OCI-LY3 (cell line): ENCODE measurements around the gene RPS6KA2.
"Not testable (repeated sequence)": the region's sequence is repeated elsewhere in the genome, so short reads cannot be mapped to it uniquely, and the experiment has no call there.

Source experiments
- H2AFZ ChIP-seq: fragments of 200-600, 300-600 bp; shearing (Covaris generic); 2 replicates; pipeline ENCODE4 v1.6.0; 2014; ENCODE audit warnings: antibody characterized with exemption, low read depth, low read length
- H3K27ac ChIP-seq: fragments of 200-600, 300-600 bp; sonication (generic); 2 replicates; pipeline ENCODE4 v1.5.1; 2014; ENCODE audit warnings: mild to moderate bottlenecking, low read length, moderate library complexity, mixed read lengths
- H3K27me3 ChIP-seq: fragments of 200-600, 300-600 bp; sonication (generic); 2 replicates; pipeline ENCODE4 v1.6.1; 2014; ENCODE audit warnings: low read depth, low read length, mixed read lengths
- H3K36me3 ChIP-seq: fragments of 200-600, 300-600 bp; sonication (generic); replicated peaks from 2 replicates; pipeline ENCODE3; 2014; ENCODE audit warnings: low read depth, low read length, mixed read lengths
- H3K4me1 ChIP-seq: fragments of 300-600, 200-600 bp; sonication (generic); 2 replicates; pipeline ENCODE4 v1.6.1; 2014; ENCODE audit warnings: low read length, mixed read lengths
- H3K4me2 ChIP-seq: fragments of 200-600, 300-600 bp; sonication (generic); 2 replicates; pipeline ENCODE4 v1.6.1; 2014; ENCODE audit warnings: low read length, mixed read lengths
- H3K4me3 ChIP-seq: fragments of 300-600, 200-600 bp; sonication (generic); 2 replicates; pipeline ENCODE4 v1.5.1; 2014; ENCODE audit warnings: antibody characterized with exemption, mild to moderate bottlenecking, low read length, moderate library complexity
- H3K79me2 ChIP-seq: fragments of 300-600, 200-600 bp; shearing (Covaris generic); 2 replicates; pipeline ENCODE4 v1.6.1; 2014; ENCODE audit warnings: mild to moderate bottlenecking, low read length, mixed read lengths
- H3K9ac ChIP-seq: fragments of 300-600, 200-600 bp; shearing (Covaris generic); 2 replicates; pipeline ENCODE4 v1.6.0; 2014; ENCODE audit warnings: mild to moderate bottlenecking, low read length, moderate library complexity
- H3K9me3 ChIP-seq: fragments of 200-600, 300-600 bp; shearing (Covaris generic); 2 replicates; pipeline ENCODE4 v1.6.1; 2014; ENCODE audit warnings: low read length, mixed read lengths; ENCODE audit not compliant: insufficient read depth
- H4K20me1 ChIP-seq: fragments of 200-600, 300-600 bp; sonication (generic); 2 replicates; pipeline ENCODE4 v1.6.1; 2016; ENCODE audit warnings: low read length, mixed read lengths; ENCODE audit not compliant: insufficient read depth
- EZH2phosphoT487 ChIP-seq: fragments of 200-600 bp; shearing (Covaris generic); IDR thresholded peaks from 2 replicates; pipeline ENCODE4 v1.6.1; 2018; ENCODE audit warnings: antibody characterized with exemption, mixed run types, low read depth
- TF ChIP-seq, protein P1 (sequence below): fragments of 200-600, 300-600 bp; sonication (generic); IDR thresholded peaks from 2 replicates; pipeline ENCODE4 v1.5.1; 2014; ENCODE audit warnings: antibody characterized with exemption, low read length, low read depth

The RPS6KA2 gene

DNA sequence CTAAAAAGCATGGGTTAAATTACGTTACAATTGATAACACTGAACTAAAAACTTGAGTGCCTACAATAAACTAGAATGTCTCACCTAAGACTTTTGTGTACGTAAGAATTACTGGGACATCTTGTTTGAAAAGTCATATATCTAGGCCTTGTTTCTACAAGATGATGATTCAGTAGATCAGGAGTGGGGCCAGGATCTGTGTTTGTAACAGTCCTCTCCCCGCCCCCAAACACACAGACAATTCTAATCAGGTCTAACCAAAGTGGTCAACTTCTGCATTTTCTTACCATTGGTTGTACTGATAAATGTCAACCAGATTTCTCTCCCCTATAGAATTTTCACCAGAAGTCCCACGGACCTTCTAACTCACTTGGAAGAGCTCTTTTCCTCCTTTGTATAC, 97.5 kb downstream of the RPS6KA2 start:
- no peaks in the 10 kb centered on the region for H3K9me3 ChIP-seq
- no peak for TF ChIP-seq EZH2phosphoT487
- TF ChIP-seq, protein P1, sequence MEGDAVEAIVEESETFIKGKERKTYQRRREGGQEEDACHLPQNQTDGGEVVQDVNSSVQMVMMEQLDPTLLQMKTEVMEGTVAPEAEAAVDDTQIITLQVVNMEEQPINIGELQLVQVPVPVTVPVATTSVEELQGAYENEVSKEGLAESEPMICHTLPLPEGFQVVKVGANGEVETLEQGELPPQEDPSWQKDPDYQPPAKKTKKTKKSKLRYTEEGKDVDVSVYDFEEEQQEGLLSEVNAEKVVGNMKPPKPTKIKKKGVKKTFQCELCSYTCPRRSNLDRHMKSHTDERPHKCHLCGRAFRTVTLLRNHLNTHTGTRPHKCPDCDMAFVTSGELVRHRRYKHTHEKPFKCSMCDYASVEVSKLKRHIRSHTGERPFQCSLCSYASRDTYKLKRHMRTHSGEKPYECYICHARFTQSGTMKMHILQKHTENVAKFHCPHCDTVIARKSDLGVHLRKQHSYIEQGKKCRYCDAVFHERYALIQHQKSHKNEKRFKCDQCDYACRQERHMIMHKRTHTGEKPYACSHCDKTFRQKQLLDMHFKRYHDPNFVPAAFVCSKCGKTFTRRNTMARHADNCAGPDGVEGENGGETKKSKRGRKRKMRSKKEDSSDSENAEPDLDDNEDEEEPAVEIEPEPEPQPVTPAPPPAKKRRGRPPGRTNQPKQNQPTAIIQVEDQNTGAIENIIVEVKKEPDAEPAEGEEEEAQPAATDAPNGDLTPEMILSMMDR, result no peak
- H3K79me2 ChIP-seq, result no peaks in the 10 kb centered on the region
- peaks cover 4% of the 10 kb centered on the region for H3K4me1 ChIP-seq
- H2AFZ ChIP-seq, result no peak overlapping the region
- no peak overlapping the region for H3K4me3 ChIP-seq
- no peak overlapping the region for H3K9ac ChIP-seq
- no peak overlapping the region for H3K27ac ChIP-seq
- H3K27me3 ChIP-seq, result no peaks in the 10 kb centered on the region
- no peak overlapping the region for H3K4me2 ChIP-seq
- no peaks in the 10 kb centered on the region for H3K36me3 ChIP-seq
- H4K20me1 ChIP-seq, result no peaks in the 10 kb centered on the region

DNA sequence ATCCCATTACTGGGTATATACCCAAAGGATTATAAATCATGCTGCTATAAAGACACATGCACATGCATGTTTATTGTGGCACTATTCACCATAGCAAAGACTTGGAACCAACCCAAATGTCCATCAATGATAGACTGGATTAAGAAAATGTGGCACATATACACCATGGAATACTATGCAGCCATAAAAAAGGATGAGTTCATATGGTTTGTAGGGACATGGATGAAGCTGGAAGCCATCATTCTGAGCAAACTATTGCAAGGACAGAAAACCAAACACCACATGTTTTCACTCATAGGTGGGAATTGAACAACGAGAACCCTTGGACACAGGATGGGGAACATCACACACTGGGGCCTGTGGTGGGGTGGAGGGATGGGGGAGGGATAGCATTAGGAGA, 98.0 kb downstream of the RPS6KA2 start:
- not testable (repeated sequence) for H3K27me3 ChIP-seq, H3K79me2 ChIP-seq, H3K4me1 ChIP-seq, H4K20me1 ChIP-seq, H3K9ac ChIP-seq, H3K36me3 ChIP-seq, H2AFZ ChIP-seq, H3K4me2 ChIP-seq, H3K27ac ChIP-seq, H3K4me3 ChIP-seq, H3K9me3 ChIP-seq

- Histone ChIP-seq H3K27ac (no peak overlapping the region), H4K20me1 (no peaks in the 10 kb centered on the region), H3K4me3 (no peak overlapping the region), H3K36me3 (no peaks in the 10 kb centered on the region), H3K9me3 (no peaks in the 10 kb centered on the region), H2AFZ (no peak overlapping the region), H3K9ac (no peak overlapping the region), H3K4me1 (no peaks in the 10 kb centered on the region), H3K4me2 (no peak overlapping the region), H3K79me2 (no peaks in the 10 kb centered on the region), H3K27me3 (no peaks in the 10 kb centered on the region)
- TF ChIP-seq EZH2phosphoT487, result no peak
- TF ChIP-seq, protein P1, result no peak
These were observed 99.2 kb downstream of the RPS6KA2 start for GRCh38 chr6:166527849-166528248.

DNA sequence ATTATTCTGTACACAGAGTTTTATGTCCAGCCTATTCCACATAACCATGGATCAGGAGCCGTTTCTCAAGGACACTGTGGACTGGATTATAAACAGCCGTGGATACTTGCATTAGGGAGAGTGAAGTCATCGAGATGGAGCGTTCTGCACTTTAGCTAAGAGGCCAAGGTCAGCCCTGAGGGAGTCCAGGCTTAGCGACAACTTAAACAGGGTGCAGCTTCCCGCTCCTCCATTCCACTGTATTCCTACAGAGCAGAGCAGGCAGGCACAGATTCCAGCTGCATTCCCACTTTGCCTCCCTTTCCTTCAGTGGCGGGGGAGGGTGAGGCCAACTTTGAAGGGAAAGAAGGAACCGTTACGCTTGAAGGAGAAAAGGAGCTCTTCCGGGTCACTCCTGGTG, 100.1 kb downstream of the RPS6KA2 start:
- Histone ChIP-seq H2AFZ (no peak overlapping the region), H3K27ac (no peak overlapping the region), H3K79me2 (no peaks in the 10 kb centered on the region), H3K4me2 (no peak overlapping the region), H3K9ac (no peak overlapping the region), H3K4me1 (no peaks in the 10 kb centered on the region), H3K4me3 (no peak overlapping the region), H3K9me3 (no peaks in the 10 kb centered on the region), H3K27me3 (no peaks in the 10 kb centered on the region), H3K36me3 (no peaks in the 10 kb centered on the region), H4K20me1 (no peaks in the 10 kb centered on the region)
- no peak for TF ChIP-seq EZH2phosphoT487
- TF ChIP-seq, protein P1, result no peak

- TF ChIP-seq EZH2phosphoT487, result no peak
- TF ChIP-seq, protein P1, result no peak
- Histone ChIP-seq H3K4me2 (no peak overlapping the region), H2AFZ (no peak overlapping the region), H3K9me3 (no peaks in the 10 kb centered on the region), H3K9ac (no peak overlapping the region), H3K36me3 (no peaks in the 10 kb centered on the region), H3K4me1 (no peaks in the 10 kb centered on the region), H3K27me3 (no peaks in the 10 kb centered on the region), H3K27ac (no peak overlapping the region), H4K20me1 (no peaks in the 10 kb centered on the region), H3K79me2 (no peaks in the 10 kb centered on the region), H3K4me3 (no peak overlapping the region)
These were observed 101.5 kb downstream of the RPS6KA2 start for GRCh38 chr6:166525567-166525966.
